HG03039 (cell line): ENCODE results near the gene MAGI2.
"Not testable (repeated sequence)": the region's sequence is repeated elsewhere in the genome, so short reads cannot be mapped to it uniquely, and the experiment has no call there.

ENCODE experiments used
- ATAC-seq: cut with Tn5 transposase; IDR thresholded peaks from one replicate; pipeline ENCODE4 v1.9.1; 2021; ENCODE audit warnings: mild to moderate bottlenecking, moderate library complexity; ENCODE audit not compliant: unreplicated experiment

The MAGI2 gene

DNA sequence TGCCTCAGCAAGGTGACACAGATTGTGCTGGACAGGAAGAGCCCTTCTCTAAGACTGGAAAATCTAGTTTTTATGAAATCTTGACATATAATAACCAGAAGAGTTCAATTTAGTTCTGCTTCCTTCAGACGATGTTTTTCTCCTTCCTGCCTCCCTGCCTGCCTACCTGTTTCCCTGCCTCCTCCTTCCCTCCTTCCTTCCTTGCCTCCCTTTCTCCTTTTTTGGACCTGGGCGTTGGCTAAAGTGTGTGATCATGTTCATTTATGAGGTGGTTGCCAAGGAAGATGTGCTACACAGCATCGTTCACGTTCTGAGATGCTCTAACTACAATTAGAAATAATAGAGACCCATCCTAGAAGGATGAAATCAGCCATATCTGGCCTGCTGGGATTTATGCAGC, 1430.3 kb downstream of the MAGI2 start:
- no peak for ATAC-seq

DNA sequence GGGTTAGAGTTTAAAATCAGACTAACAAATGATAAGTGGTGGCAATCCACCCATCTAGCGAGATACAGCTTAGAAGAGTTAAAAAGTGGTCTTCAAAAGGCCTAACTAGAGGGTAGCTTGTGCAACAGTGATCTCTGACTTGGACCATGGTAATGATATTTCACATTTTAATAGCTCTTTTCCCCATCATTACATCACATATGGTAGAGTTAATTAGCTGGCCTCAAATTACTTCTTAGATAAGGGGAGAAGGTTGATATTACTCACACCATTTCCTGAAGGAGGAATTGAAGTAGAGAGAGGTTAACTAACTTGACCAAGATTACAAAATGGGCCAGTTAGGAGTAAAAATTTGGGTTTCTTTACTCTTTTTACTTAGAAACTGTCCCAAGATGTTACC, 1431.3 kb downstream of the MAGI2 start:
- no peak for ATAC-seq

- ATAC-seq, result no peak
Observed at GRCh38 chr7:78020874-78021249, 1432.6 kb downstream of the MAGI2 start.

- ATAC-seq, result peak; percentile 47
Observed at GRCh38 chr7:78020136-78020873, 1433.2 kb downstream of the MAGI2 start.

DNA sequence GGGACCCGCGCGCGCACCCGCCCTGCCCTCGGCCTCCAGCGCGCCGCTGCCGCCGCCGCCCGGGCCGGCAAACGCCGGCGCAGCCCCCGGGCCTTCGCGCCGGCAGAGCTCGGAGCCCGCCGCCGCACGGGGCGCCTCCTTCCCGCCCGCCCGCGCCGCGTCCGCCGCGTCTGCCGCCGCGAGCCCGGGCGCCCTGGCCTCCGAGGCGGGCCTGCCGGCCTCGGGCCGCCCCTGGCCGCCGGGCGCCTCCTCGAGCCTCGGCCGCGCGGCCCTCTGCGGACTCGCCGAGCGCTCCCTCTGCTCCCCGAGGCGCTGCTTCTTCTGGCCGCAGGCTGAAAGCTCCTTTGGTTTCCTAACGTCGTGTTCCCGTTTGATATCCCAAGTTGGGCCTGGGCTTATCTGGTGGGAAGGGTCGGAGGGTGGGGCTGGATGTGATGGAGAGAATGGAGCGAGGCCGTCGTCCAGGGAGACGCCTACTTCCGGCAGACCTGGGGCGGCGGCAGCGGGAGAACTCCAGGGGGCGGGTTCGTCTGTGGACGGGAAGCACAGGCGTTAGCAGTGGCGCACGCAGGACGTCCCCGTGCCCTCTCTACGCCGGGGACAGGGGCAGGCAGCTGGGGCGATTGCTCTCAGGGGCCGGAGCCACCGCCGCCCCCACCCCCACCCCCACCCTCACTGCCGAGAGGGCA, 1433.9 kb downstream of the MAGI2 start:
- ATAC-seq, result peak; percentile 82

DNA sequence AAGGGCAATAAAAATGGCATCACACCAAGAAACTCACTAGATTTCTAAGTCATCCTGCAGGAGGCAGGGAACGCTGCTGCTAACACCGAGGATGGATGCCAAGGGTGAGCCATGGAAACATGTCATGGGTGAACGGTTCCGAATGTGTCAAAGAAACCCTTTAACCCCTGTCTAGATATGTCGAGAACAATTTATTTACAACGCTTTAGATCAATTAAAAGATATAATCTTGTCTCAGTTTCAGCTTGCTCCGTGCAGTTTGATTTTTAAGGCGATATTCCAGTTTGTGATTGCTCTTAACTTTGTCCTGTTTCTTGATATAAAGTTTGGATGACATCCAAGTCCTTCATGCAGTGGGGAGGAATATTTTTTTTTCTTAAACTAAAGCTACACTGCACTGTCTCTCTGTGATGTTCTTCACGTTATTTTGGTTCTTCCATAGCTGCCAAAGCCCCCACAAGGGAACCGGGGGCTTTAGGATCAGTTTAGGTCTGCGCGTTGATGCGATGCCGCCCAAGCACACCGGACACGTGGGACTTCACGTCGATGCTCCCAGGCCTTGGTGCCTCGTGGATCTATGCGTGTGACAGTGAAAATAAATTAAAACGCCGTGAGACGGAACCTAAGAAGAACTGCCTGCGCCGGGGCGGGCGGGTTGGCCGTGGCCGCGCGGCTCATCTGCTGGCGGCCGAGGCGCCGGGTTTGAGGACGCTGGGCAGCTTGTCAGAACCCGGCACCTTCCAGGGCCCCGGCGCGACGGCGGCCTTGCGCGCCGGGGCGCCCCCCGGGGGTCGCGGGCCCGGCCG, 1434.6 kb downstream of the MAGI2 start:
- ATAC-seq, result peak; percentile 18

- ATAC-seq, result no peak
Observed at GRCh38 chr7:78017591-78018100, 1435.8 kb downstream of the MAGI2 start.

- no peak for ATAC-seq
Observed at GRCh38 chr7:78015574-78016260, 1437.8 kb downstream of the MAGI2 start.

DNA sequence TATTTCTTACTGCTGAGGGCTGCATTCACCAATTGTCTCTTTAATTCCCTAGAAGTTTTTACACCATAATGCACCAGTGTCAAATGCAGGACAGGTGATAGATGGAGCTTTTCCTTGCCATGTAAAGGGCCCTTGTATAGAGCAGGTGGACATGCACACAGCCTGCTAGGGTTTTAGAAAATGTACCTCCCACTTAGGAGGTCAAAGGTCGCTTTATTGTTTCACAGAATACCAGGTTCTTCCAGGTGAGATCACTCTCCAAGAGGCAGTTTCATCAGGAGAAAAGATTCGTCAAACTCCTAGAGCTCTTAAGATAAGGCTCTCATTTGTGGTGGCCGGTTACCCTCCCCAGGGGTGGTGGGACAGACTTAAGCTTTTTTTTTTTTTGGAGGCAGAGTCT, 1439.1 kb downstream of the MAGI2 start:
- no peak for ATAC-seq

GRCh38 chr7:78013386-78013785, 1440.1 kb downstream of the MAGI2 start:
- ATAC-seq, result no peak

DNA sequence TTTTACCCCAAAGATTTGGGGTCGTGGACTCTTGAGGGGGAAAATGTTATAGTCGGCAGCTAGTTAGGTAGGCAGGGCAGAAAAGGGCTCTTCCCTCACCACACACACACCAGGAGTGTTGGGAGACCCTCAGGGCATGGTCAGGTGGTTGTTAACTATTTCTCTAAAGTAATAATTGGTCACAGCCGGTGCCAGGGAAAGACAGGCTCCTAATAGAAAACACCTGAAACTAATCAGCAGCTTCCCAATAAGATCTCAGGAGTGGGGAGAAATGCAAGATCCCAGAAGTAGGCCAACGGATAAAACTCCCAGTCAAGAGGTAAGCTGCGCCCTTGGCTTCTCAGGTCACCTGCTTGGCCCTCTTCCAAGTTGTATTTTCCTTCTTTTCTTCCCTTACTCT, 1441.8 kb downstream of the MAGI2 start:
- ATAC-seq, result no peak

DNA sequence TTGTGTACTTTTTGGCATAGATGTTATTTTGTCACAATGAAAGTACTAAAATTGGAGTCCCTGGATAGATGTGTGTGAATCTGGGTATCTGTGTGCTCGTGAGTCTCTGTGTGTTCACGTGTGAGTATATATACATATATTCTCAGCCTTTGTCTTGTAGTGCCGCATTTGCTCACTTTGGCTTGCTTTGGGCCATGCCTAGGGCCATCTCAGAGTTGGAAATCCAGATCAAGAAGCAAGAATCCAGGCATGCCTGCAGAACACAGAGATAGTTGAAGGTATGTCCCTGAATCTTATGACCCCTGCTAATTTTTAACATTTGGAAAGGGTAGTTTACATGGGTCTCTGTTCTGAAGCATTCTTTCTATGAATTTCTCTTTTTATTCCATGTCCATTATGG, 1446.2 kb downstream of the MAGI2 start:
- no peak for ATAC-seq

DNA sequence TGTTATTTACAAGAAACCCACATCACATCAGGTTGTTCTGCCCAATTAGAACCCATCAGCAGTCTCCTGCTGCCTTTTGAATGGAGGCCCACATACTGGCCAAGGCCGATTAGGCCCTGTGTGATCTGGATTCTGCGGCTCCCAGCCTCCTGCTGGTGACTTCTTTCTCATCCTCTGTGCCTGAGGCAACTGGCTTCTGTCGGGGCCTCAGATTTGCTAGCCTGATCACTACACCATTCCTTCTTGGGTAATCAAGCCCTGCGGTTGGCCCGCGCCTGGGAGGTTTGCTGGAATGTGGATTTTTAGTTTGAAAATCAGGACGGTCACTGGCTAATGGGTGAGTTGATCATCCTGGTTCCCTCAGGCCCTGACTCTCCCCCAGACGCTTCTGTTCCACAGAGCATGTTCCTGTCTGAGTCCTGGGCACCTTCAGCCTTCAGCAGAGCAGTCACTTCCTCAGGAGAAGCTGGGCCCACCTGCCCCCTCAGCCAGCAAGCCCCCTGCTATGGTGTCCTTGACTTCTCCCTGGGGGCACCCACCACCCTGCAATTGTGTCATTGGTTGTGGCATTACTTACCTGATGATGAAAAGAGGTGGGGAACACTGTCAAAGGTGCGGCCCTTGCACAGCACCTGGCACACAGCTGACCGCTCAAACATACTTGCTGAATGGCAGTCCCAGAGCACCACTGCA, 1447.3 kb downstream of the MAGI2 start:
- ATAC-seq, result no peak

DNA sequence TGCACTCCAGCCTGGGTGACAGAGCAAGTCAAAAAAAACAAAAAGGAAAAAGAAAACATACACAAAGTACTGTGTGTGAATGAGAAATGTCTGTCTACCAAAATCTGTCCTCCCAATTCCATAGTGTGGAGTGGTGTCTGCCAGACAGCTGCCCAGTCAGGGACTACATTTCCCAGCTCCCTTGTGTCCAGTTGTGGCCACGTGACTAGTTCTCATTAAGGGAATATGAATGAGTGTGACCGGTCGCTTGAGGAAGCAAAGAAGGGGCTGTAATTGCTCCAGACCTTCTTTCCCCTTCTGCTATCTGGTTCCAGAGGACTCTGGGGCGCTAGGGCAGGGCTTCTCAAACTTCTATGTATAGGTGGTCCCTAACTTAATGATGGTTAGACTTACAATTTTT, 1450.8 kb downstream of the MAGI2 start:
- ATAC-seq, result no peak

DNA sequence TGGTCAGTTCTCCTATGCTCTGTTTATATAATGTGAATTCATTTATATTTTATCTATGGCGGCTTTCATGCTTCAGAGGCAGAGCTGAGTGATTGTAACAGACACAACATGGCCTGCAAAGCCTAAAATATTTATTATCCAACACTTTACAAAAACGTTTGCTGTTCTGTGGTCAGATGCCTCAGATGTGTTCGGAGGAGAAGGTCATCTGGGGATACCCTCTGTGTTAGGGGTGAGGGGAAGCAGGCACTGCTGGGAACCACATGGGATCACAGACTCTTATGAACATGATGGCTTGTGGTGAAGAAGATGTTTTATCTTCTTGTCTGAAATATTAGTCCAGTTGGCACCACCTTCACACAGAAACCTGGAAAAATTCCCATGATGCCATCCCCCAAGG, 1451.4 kb downstream of the MAGI2 start:
- ATAC-seq, result no peak

GRCh38 chr7:77999168-77999567, 1454.3 kb downstream of the MAGI2 start:
- ATAC-seq, result not testable (repeated sequence)

DNA sequence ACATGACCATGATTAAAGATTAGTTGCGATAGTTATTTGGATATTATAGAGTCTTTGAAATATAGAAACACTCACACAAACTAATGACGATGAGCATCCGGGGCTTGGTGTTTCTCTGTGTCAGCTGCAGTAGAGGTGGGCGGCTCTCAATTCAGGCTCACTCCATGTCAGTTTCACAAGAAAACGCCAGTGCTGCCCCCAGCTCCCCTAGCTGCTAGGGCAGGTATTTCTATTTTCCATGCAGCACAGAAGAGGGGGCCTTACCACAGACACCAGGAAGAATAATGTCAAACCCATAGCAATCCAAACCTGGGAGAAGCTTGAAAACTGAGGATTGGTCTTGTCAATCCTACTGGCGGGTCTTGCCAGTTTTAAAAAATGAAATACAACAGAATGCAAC, 1457.8 kb downstream of the MAGI2 start:
- ATAC-seq, result no peak

GRCh38 chr7:77993838-77994237, 1459.6 kb downstream of the MAGI2 start:
- no peak for ATAC-seq

GRCh38 chr7:77991656-77992055, 1461.8 kb downstream of the MAGI2 start:
- ATAC-seq, result no peak

- ATAC-seq, result no peak
Observed at GRCh38 chr7:77989981-77990566, 1463.4 kb downstream of the MAGI2 start.
